CD4-positive, alpha-beta T cell treated with Interleukin-12 subunit alpha and Interleukin-12 subunit beta, for 1 hour (primary cell): ENCODE results near the gene PLEKHS1.
"Not testable (repeated sequence)": the region's sequence is repeated elsewhere in the genome, so short reads cannot be mapped to it uniquely, and the experiment has no call there.

Source experiments
- DNase-seq: peaks from one replicate; pipeline ENCODE4 v3.0.0-alpha.2; 2020

The PLEKHS1 gene

GRCh38 chr10:113742466-113742865 lies 9.0 kb upstream of the PLEKHS1 start:
- no peak for DNase-seq

- DNase-seq = no peak
Observed at GRCh38 chr10:113743594-113743993, 7.9 kb upstream of the PLEKHS1 start.

DNA sequence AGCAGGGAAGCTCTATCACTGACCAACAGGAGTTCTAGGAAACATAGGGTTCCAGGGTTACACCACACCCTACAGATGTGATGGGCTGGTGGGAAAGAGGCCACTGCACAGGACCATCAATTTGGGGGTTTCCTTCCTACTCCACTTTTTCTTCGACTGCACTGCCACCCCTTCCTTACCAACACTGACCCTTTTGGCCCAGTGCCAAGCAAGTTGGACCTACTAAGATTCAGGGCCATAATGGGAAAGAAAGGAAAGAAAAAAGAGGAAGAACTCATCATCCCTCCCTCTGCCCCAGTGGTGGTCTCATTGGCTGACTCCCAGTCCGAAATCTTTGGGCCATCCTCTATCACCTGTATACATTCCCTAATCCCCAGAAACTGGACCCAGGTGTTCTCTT lies 6.1 kb upstream of the PLEKHS1 start:
- DNase-seq = no peak

GRCh38 chr10:113746217-113746957 lies 5.1 kb upstream of the PLEKHS1 start:
- DNase-seq = no peak

DNA sequence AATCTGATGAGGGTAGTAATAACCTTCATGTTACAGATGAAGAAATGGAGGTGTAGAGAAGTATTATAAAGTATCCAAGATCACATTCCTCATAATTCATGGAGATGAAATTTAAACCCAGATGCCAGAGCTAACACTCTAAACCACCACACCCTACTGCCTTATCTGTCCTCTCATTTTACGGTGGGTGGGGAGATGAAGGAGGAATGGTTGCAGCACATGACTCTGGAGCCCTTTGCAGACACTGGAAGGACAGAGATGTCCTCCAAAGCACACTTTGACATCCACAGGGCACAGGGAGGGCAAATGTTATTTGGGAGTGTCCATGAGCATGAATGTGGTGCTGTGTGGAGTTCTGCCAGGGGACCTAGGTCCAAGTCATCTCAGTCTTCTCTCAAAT lies 1.1 kb downstream of the PLEKHS1 start:
- DNase-seq = no peak

DNA sequence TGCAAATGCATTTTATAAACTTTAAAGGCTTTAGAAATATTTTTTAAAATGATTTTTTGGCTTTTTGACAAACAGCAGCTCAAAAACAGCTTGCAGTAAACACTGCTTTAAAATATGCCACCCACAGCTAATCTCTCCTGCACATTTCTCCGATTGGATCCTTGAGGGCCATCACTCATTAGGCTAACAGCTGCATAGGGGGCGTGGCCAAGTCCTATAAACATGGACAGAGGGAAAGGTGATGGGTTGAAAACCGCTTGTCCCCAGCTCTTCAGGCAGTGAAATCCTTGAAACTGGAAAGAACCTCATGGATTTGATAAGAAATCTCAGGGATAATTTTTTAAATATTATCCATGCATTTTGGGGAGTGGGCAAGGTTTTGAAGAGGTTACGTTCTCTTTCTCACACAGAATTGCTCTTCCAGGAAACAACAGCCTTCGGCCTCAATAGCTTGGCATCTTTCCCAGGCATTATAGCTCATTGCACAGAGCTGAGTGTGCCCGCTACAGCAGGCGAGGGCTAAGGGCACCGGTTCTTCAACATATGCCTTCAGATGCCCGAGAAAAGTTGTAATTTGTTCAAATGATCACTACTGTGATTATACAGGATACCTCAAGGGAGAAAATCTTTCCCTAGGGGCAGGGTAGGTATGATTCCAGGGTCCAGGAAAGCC lies 1.7 kb downstream of the PLEKHS1 start:
- DNase-seq = no peak

GRCh38 chr10:113754125-113754524 lies 2.6 kb downstream of the PLEKHS1 start:
- DNase-seq = no peak

DNA sequence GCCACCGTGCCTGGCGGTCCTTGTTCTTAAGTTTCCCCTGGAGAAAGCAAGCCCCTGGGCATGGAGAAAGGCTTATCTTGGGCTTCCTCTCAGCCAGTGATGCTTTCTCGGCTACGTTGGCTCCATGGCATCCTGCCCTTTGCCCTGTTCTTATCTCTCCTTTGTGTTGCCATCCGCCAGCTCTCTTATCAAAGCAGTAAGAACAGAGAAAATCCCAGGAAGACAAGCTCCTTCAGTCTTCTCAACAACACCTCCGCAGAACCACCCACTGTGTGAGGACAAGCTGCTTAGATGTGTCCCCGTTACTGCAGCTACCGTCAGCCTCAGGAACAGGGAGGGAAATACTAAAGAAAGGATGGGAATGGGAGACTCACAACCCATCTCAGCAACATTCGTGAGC lies 3.3 kb downstream of the PLEKHS1 start:
- DNase-seq = no peak

DNA sequence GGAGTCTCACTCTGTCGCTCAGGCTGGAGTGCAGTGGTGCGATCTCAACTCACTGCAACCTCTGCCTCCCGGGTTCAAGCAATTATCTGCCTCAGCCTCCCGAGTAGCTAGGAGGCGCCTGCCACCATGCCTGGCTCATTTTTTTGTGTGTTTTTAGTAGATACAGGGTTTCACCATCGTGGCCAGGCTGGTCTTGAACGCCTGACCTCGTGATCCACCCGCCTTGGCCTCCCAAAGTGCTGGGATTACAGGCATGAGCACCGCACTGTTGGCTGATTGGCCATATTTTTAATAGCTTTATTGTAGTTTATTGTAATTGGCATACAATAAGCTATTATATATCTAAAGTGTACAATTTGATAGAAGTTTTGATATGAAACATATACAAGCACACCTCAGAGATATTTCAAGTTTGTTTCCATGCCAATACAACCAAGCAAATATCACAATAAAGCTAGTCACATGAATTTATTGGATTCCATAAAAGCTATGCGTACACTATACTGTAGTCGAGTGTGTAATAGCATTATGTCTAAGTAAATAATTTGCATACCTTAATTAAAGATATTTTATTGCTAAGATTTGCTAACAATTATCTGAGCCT lies 5.6 kb downstream of the PLEKHS1 start:
- no peak for DNase-seq

DNA sequence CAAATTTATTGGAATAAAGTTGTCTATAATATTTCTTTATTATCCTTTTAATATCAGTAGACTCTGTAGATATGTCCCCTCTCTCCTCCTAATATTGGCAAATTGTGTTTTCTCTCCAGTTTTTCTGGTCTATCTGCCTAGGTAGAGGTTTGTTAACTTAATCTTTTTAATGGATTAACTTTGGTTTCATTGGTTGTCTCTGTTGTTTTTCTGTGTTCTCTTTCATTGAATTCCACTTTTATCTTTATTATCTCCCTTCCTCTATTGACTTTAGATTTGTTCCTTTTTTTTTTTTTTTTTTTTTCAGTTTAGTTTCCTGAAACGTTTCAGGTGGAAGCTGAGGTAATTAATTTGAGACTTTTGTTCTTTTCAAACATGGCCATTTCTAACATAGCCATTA lies 10.6 kb downstream of the PLEKHS1 start:
- no peak for DNase-seq

GRCh38 chr10:113764582-113764981 lies 13.1 kb downstream of the PLEKHS1 start:
- no peak for DNase-seq

GRCh38 chr10:113765910-113766309 lies 14.4 kb downstream of the PLEKHS1 start:
- no peak for DNase-seq

GRCh38 chr10:113767222-113767621 lies 15.7 kb downstream of the PLEKHS1 start:
- DNase-seq = no peak

DNA sequence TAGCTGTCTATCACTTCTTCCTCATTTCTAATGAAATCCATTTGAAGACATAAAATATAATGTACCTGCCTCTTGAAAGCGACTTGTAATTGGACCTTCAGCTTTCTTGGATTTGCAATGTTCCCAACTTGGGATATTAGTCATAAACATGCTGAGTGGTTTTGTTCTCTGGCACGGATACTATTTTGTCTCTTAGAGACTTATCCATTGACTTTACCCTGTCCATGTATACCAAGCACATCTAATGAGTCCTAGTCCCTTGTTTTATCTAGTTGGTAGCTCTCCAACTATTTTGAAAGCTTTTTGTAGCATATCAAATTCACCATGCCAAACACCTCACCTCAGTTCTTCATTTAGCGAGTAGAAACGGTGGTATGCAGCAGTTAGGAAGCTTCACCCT lies 18.9 kb downstream of the PLEKHS1 start:
- DNase-seq = no peak

GRCh38 chr10:113771131-113771530 lies 19.6 kb downstream of the PLEKHS1 start:
- not testable (repeated sequence) for DNase-seq

GRCh38 chr10:113775686-113776294 lies 24.3 kb downstream of the PLEKHS1 start:
- no peak for DNase-seq

DNA sequence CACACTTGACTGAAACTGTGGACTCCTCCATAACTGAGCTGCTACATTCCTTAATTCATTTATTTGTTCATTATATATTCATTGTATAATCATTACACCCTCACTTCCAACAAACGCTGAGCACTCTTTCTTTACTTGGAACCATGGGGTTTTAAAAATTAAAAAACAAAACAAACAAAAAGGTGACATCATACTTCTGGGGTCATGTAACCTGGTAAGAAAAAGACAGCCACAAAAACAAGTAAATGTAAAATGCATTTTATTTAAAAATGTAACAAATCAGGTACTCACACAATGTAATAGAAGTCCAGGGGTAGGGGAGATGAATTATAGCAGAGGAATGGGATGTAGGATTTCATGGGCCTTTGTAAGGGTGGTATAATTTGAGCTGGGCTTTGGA lies 25.1 kb downstream of the PLEKHS1 start:
- no peak for DNase-seq

GRCh38 chr10:113780681-113781250 lies 29.3 kb downstream of the PLEKHS1 start:
- DNase-seq = no peak

- DNase-seq = no peak
Observed at GRCh38 chr10:113782367-113782766, 30.9 kb downstream of the PLEKHS1 start.

DNA sequence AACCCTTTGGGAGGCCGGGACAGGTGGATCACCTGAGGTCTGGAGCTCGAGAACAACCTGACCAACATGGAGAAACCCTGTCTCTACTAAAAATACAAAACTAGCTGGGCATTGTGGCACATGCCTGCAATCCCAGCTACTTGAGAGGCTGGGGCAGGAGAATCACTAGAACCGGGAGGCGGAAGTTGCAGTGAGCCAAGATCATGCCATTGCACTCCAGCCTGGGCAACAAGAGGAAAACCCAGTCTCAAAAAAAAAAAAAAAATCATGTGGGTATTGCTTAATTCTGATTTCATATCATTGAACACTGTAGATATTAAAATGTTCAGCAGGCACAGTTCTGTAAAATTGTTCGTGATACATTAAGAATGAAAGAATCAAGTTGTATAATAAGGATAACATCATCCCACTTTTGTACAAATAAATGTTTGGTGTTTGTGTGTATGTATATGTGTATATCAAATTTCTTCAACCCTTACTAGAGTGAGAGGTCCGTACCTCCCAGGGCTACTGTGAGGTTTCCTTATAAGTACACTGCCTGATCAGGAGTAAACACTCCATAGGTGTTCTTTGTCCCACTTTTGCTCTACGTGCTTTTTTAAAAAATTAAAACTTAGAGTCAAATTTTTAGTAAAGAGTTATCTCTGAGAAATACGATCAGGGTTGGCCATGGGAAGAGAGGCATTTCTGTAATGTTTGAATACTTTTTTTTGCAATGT lies 31.7 kb downstream of the PLEKHS1 start:
- no peak for DNase-seq

GRCh38 chr10:113788604-113789083 lies 37.2 kb downstream of the PLEKHS1 start:
- DNase-seq = no peak

DNA sequence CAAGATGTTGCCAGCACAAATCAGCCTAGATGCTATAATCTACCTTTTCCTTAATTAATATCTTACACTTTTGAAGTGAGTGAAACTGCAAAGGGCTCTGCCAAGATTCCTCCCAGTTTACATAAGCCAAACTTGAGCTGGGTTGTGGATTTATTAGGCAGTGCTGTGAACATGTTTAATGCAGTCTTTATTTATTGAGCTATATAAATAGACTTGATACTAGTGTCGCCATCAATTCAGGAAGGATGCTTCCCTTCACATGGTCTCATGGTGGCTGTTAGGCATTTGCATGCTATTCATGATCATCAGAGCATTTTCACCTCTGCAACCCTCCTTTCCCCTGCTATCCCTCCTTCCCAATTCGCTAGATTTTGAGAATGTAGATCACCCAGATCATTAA lies 40.2 kb downstream of the PLEKHS1 start:
- DNase-seq = no peak

DNA sequence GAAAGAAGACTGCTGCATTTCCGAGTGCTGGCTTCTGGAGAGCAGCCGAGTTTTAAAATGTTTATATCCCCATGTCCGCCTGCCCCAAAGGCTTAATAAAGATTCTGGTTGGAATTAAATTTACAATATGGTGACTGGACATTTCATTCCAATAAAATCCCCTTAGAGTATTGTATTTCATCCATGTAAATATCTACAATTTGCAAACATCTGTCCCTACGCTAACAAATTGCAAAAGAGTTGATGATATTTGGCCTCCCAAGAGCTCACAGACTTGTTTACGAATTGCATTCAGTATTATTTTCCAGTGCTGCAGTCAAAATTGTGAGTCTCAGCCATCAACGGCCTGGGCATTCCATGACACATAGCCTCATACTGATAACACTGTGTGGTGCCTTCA lies 50.1 kb downstream of the PLEKHS1 start:
- DNase-seq = no peak
